ENCODE measurements around the gene ZNF79.

DNA sequence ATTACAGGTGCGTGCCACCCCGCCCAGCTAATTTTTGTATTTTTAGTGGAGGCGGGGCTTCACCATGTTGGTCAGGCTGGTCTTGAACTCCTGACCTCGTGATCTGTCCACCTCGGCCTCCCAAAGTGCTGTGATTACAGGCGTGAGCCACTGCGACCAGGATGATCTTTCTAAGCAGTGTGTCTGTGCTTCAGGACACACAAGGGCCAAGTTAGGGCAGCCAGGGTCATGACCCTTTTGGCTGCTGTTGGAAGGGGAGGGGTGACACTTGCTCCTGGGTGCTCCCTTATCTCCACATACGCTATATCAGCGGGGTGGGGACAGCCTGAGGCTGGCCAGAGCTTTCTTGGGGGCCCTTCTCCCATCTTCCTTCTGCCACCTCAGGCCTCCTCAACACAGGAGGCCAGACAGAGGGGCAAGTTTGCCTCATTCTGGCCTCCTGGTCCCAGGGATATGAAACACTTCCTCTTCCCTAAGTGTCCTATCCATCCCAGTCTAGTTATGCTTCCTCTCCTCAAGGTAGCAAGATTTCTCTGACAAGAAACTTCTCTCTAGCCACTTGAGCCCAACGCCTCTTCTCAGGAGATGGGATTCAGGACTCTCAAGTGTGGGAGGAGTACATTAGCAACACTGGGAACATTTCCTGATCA is 1.9 kb upstream of the ZNF79 start:
- TF ChIP-seq POLR2A (IDR thresholded peaks at IDR 0.05) (no peak), POLR2AphosphoS5 (IDR thresholded peaks at IDR 0.05) (no peak)
- TF ChIP-seq, protein P1, sequence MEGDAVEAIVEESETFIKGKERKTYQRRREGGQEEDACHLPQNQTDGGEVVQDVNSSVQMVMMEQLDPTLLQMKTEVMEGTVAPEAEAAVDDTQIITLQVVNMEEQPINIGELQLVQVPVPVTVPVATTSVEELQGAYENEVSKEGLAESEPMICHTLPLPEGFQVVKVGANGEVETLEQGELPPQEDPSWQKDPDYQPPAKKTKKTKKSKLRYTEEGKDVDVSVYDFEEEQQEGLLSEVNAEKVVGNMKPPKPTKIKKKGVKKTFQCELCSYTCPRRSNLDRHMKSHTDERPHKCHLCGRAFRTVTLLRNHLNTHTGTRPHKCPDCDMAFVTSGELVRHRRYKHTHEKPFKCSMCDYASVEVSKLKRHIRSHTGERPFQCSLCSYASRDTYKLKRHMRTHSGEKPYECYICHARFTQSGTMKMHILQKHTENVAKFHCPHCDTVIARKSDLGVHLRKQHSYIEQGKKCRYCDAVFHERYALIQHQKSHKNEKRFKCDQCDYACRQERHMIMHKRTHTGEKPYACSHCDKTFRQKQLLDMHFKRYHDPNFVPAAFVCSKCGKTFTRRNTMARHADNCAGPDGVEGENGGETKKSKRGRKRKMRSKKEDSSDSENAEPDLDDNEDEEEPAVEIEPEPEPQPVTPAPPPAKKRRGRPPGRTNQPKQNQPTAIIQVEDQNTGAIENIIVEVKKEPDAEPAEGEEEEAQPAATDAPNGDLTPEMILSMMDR (IDR thresholded peaks at IDR 0.05) = no peak

Data from suprapubic skin (tissue), 4 donors.